GM19438 (cell line): ENCODE data around the gene MZF1.

Source experiments
- ATAC-seq: cut with Tn5 transposase; IDR thresholded peaks from one replicate; pipeline ENCODE4 v1.9.1; 2021; ENCODE audit warnings: low read depth; ENCODE audit not compliant: unreplicated experiment

Gene MZF1

GRCh38 chr19:58556622-58557220 lies 16.4 kb downstream of the MZF1 start:
- no peak for ATAC-seq

- ATAC-seq, result no peak
Measured at GRCh38 chr19:58555920-58556621, 17.1 kb downstream of the MZF1 start.

- no peak for ATAC-seq
Measured at GRCh38 chr19:58555369-58555885, 17.7 kb downstream of the MZF1 start.

GRCh38 chr19:58554494-58555368 lies 18.4 kb downstream of the MZF1 start, which contains the start of gene CHMP2A:
TSS of gene CHMP2A (minus strand) at chr19:58555105. CDS start at chr19:58554212, 893 bp downstream.
- ATAC-seq, result peak; percentile 33

- ATAC-seq, result no peak
Measured at GRCh38 chr19:58553799-58554493, 19.2 kb downstream of the MZF1 start.

- ATAC-seq, result no peak
Measured at GRCh38 chr19:58552655-58553054, 20.5 kb downstream of the MZF1 start.

GRCh38 chr19:58551577-58552471 lies 21.3 kb downstream of the MZF1 start:
- ATAC-seq, result no peak

GRCh38 chr19:58551123-58551497 lies 22.0 kb downstream of the MZF1 start:
- no peak for ATAC-seq

GRCh38 chr19:58550362-58551122 lies 22.6 kb downstream of the MZF1 start:
- ATAC-seq, result no peak

GRCh38 chr19:58549664-58550361 lies 23.3 kb downstream of the MZF1 start:
- no peak for ATAC-seq

- ATAC-seq, result no peak
Measured at GRCh38 chr19:58548859-58549663, 24.1 kb downstream of the MZF1 start.

GRCh38 chr19:58547323-58548312 lies 25.5 kb downstream of the MZF1 start:
- no peak for ATAC-seq

- ATAC-seq, result no peak
Measured at GRCh38 chr19:58546019-58546530, 27.1 kb downstream of the MZF1 start.

GRCh38 chr19:58545286-58546018 lies 27.7 kb downstream of the MZF1 start:
- ATAC-seq, result no peak

- ATAC-seq, result peak; percentile 47
Measured at GRCh38 chr19:58544591-58545285, 28.4 kb downstream of the MZF1 start.
